Measurements from ENCODE around the gene NDUFAF3. TPM values are rescaled to one million over a fixed set of nuclear protein-coding genes. Genes with fewer than 3 reads are reported as not detected.

The NDUFAF3 gene
- total and polyA plus RNA-seq, 2 donors (not counting 1 experiment from before 2014, with no cell fraction given): 61.0 to 67.5 TPM

- Histone ChIP-seq H4K20me1 (ENCODE audit: control insufficient read depth, insufficient read depth, low read length, poor library complexity, severe bottlenecking) (peaks cover 29% of the 10 kb centered on the region), H3K9me3 (ENCODE audit: control extremely low read depth in 1 of 3, control insufficient read depth in 2 of 3, insufficient read depth in 1 of 3, low read length in 2 of 3) (no peaks in the 10 kb centered on the region), H3K4me1 (ENCODE audit: control insufficient read depth in 2 of 2, insufficient read depth in 2 of 2, low read length in 2 of 2) (peaks cover 15 to 18% of the 10 kb centered on the region in 2 donors), H2AFZ (ENCODE audit: insufficient read depth, low read depth, low read length, poor library complexity, severe bottlenecking) (peak within 1 kb of the TSS; percentile 93), H3K27ac (ENCODE audit: low read length in 2 of 2) (peak within 1 kb of the TSS; percentile 95 to 96), H3K79me2 (ENCODE audit: control insufficient read depth, insufficient read depth, low read length) (peaks cover 58% of the 10 kb centered on the region), H3K36me3 (replicated peaks in 1 of 2; ENCODE audit: control extremely low read depth in 1 of 2, control insufficient read depth in 1 of 2, extremely low read depth in 1 of 2, insufficient read depth in 2 of 2, low read length in 1 of 2) (peaks cover 0 to 10% of the 10 kb centered on the region in 2 experiments), H3K27me3 (replicated peaks in 1 of 4; ENCODE audit: control extremely low read depth in 1 of 4, control insufficient read depth in 3 of 4, insufficient read depth in 4 of 4, low read length in 3 of 4) (no peaks in the 10 kb centered on the region), H3K9ac (ENCODE audit: low read length) (peak within 1 kb of the TSS; percentile 95), H3K4me3 (ENCODE audit: control extremely low read depth in 1 of 5, extremely low read depth in 1 of 5, insufficient read depth in 1 of 5, low read depth in 2 of 5, low read length in 4 of 5) (peak within 1 kb of the TSS; percentile 69 to 99 (median 94)), H3K4me2 (replicated peaks; ENCODE audit: low read depth, low read length, poor library complexity, severe bottlenecking) (peak within 1 kb of the TSS; percentile 93)
- ChIA-PET CTCF (interaction anchor here (0.6 to 5.6 kb wide), 12 partner anchors 9 to 339 kb away, joined by 3 to 73 read pairs (median 5); partner anchors contain the start of genes ARIH2, DALRD3, IMPDH2 and NDUFAF3), POLR2A (interaction anchor here (0.6 to 4.0 kb wide), 17 partner anchors 9 to 1293 kb away, joined by 3 to 116 read pairs (median 5); partner anchors contain the start of genes ARIH2, DALRD3, IMPDH2 and NDUFAF3)
- no peaks in the 10 kb centered on the region for H3K9me3 Mint-ChIP-seq (ENCODE audit: insufficient read depth)
- intact Hi-C loops (cut with micrococcal nuclease): loop anchor here (1.0 to 2.0 kb wide), 6 partner anchors 14 to 706 kb away; partner anchors contain the start of genes ARIH2, NICN1, NME6 and P4HTM
- H3K4me3 Mint-ChIP-seq: peak within 1 kb of the TSS; percentile 100
- DNase-seq: peak; percentile 98
- WGBS (ENCODE audit: insufficient coverage): under 1% methylated on average over 65 of the region's 65 CpGs
- peaks cover 27% of the 10 kb centered on the region for H3K4me1 Mint-ChIP-seq
- peak within 1 kb of the TSS; percentile 99 for H3K27ac Mint-ChIP-seq
- no peaks in the 10 kb centered on the region for H3K27me3 Mint-ChIP-seq
- no peak for TF ChIP-seq EZH2 (IDR thresholded peaks at IDR 0.05; ENCODE audit: borderline replicate concordance, insufficient read depth, low read depth, low read length, poor library complexity, severe bottlenecking)
- TF ChIP-seq CTCF (IDR thresholded peaks at IDR 0.05): peak; percentile 52
- ATAC-seq (ENCODE audit: low read depth): peak; percentile 86
These were observed 14.7 kb upstream of the NDUFAF3 start, which contains the start of gene WDR6 for GRCh38 chr3:49007068-49007770. WDR6 (plus strand) TSS chr3:49007391; CDS start chr3:49007432, 41 bp downstream.
